HUES64 (cell line): Measurements from ENCODE around the gene RAB11A. TPM values are rescaled to one million over a fixed set of nuclear protein-coding genes. Genes with fewer than 3 reads are reported as not detected.

Source experiments
- H3K27ac ChIP-seq: 2 replicates; pipeline ENCODE4 v1.7.0; 2013; ENCODE audit warnings: low read depth, low read length, inconsistent platforms
- H3K27me3 ChIP-seq: 2 replicates; pipeline ENCODE4 v1.6.1; 2013; ENCODE audit warnings: mild to moderate bottlenecking, low read length; ENCODE audit not compliant: insufficient read depth
- H3K36me3 ChIP-seq: 2 replicates; pipeline ENCODE4 v1.6.1; 2013; ENCODE audit warnings: mild to moderate bottlenecking, low read length; ENCODE audit not compliant: insufficient read depth
- H3K4me1 ChIP-seq: 2 replicates; pipeline ENCODE4 v1.6.1; 2013; ENCODE audit warnings: mild to moderate bottlenecking, low read length, moderate library complexity; ENCODE audit not compliant: insufficient read depth
- H3K4me3 ChIP-seq: 2 replicates; pipeline ENCODE4 v1.5.1; 2013; ENCODE audit warnings: mild to moderate bottlenecking, low read length, moderate library complexity
- H3K9ac ChIP-seq: 2 replicates; pipeline ENCODE4 v1.6.1; 2013; ENCODE audit warnings: mild to moderate bottlenecking, low read depth, low read length
- H3K9me3 ChIP-seq: 2 replicates; pipeline ENCODE4 v1.6.1; 2013; ENCODE audit warnings: low read depth, low read length; ENCODE audit not compliant: insufficient read depth
- WGBS: fragments of 150-250, 120-280 bp; methylation state at CpG from one replicate; pipeline ENCODE4 v1.1.7; 2013; ENCODE audit warnings: missing lambda C conversion rate; 5-methylcytosine and 5-hydroxymethylcytosine counted together
- polyA plus RNA-seq, 2 experiments: library from polyadenylated mRNA; stranded (reverse); fragments of 50-300 nt; gene quantifications; one replicate each; pipeline ENCODE4 v1.2.3, GENCODE V29; 2013

Gene RAB11A
- 197 TPM for polyA plus RNA-seq (2013, experiment 1 of 2)
- 204 TPM for polyA plus RNA-seq (2013, experiment 2 of 2)

- peaks cover 13% of the 10 kb centered on the region for H3K4me1 ChIP-seq
- 0 out of 2 replicates have a peak, but pooled peaks cover 6% of the 10 kb centered on the region for H3K36me3 ChIP-seq
- H3K9ac ChIP-seq = peak within 1 kb of the TSS; percentile 86
- no peaks in the 10 kb centered on the region for H3K9me3 ChIP-seq
- H3K27ac ChIP-seq = peak within 1 kb of the TSS; percentile 89
- peak within 1 kb of the TSS; percentile 81 for H3K4me3 ChIP-seq
- no peaks in the 10 kb centered on the region for H3K27me3 ChIP-seq
- under 1% methylated on average over 62 of the region's 62 CpGs for WGBS
These were observed at the start of gene RAB11A for GRCh38 chr15:65869126-65869953. Gene RAB11A, plus strand, starts transcription at chr15:65869491. Its CDS starts 95 bp downstream, at chr15:65869586.

- 92% methylated on average over 3 of the region's 3 CpGs for WGBS
- Histone ChIP-seq H3K4me3 (no peak overlapping the region), H3K9ac (no peak overlapping the region), H3K4me1 (peaks cover 3% of the 10 kb centered on the region; the same call in 1 of the 2 replicates), H3K27me3 (no peaks in the 10 kb centered on the region), H3K27ac (no peak overlapping the region), H3K36me3 (no peaks in the 10 kb centered on the region), H3K9me3 (no peaks in the 10 kb centered on the region)
These were observed 49.7 kb upstream of the RAB11A start for GRCh38 chr15:65819563-65819960.

DNA sequence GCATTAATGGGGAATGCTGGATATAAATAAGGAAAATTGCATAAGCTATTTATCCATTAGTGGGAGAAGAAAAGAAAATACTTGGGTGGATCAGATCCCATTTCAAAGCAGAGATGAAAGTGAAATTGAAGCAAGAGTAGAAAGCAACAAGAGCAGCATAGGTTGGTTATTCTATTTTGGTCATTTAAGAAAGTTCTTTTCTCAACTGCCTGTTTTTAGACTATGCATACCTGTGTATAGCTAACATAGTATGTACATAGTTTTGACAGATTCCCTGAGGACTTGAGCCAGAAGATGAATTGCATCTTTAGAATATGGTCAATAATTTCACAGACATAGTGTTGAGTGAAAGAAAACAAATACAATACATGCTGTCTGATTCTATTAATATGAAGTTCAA, 48.2 kb upstream of the RAB11A start:
- H3K27ac ChIP-seq = no peak overlapping the region
- no peaks in the 10 kb centered on the region for H3K27me3 ChIP-seq

DNA sequence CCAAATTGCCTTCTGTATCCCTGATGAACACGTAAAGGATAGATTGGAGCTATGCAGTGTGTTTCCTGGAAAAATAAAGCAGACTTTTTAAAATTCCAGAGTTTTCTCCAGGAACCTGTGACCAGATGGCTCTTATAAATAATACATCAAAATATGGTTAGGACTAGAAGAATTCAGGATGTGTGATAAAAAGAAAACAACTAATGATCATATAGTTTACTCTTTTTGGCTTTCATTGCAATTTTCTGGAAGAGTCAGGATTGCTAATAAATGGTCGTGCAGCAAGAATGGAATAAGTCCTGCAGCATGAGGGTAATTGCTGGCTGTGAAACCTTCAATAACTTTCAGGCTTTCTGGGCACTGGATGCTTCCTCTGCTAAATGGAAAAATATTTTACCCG, 47.0 kb upstream of the RAB11A start:
- Histone ChIP-seq H3K27ac (no peak overlapping the region), H3K9me3 (no peaks in the 10 kb centered on the region), H3K27me3 (no peaks in the 10 kb centered on the region), H3K9ac (no peak overlapping the region), H3K4me1 (peaks cover 15% of the 10 kb centered on the region), H3K4me3 (no peak overlapping the region), H3K36me3 (no peaks in the 10 kb centered on the region)
- WGBS = 93% methylated on average over 3 of the region's 3 CpGs

More for the DNA sequence above, 48.2 kb upstream of the RAB11A start:
- H3K9me3 ChIP-seq = no peaks in the 10 kb centered on the region
- no peak overlapping the region for H3K9ac ChIP-seq
- H3K36me3 ChIP-seq = no peaks in the 10 kb centered on the region
- peaks cover 9% of the 10 kb centered on the region for H3K4me1 ChIP-seq
- H3K4me3 ChIP-seq = no peak overlapping the region

- no peak overlapping the region for H3K4me3 ChIP-seq
- no peaks in the 10 kb centered on the region for H3K27me3 ChIP-seq
- peaks cover 16% of the 10 kb centered on the region for H3K4me1 ChIP-seq
- no peak overlapping the region for H3K27ac ChIP-seq
- H3K9me3 ChIP-seq = no peaks in the 10 kb centered on the region
- 63% methylated on average over 7 of the region's 7 CpGs for WGBS
- H3K36me3 ChIP-seq = no peaks in the 10 kb centered on the region
- no peak overlapping the region for H3K9ac ChIP-seq
These were observed 45.1 kb upstream of the RAB11A start for GRCh38 chr15:65824031-65824743.

DNA sequence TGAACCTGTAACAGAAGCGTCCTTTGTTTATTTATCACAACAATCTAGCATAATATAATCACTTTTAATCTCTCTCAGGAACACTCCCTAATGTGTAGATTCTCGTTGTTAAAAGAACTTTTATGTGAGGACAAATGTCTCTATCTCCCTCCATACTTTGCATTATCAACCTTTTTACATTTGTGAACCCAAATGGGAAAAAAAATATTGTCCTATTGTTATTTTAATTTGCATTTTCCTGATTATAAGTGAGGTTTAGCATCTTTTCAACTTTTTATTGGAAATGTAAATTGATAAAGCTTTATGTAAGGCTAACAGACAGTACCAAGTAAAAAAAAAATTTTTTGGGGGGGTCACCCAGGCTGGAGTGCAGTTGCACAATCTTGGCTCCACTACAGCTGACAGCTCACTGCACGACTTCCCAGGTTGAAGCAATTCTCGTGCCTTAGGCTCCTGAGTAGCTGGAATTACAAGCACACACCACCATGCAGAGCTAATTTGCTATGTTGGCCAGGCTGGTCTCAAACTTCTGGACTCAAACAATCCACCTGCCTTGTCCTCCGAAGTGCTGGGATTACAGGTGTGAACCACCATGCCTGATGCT, 44.2 kb upstream of the RAB11A start:
- no peak overlapping the region for H3K4me3 ChIP-seq
- no peak overlapping the region for H3K27ac ChIP-seq
- 92% methylated on average over 4 of the region's 5 CpGs for WGBS
- no peak overlapping the region for H3K9ac ChIP-seq
- H3K9me3 ChIP-seq = no peaks in the 10 kb centered on the region
- H3K36me3 ChIP-seq = no peaks in the 10 kb centered on the region
- no peaks in the 10 kb centered on the region for H3K27me3 ChIP-seq
- H3K4me1 ChIP-seq = peaks cover 16% of the 10 kb centered on the region

DNA sequence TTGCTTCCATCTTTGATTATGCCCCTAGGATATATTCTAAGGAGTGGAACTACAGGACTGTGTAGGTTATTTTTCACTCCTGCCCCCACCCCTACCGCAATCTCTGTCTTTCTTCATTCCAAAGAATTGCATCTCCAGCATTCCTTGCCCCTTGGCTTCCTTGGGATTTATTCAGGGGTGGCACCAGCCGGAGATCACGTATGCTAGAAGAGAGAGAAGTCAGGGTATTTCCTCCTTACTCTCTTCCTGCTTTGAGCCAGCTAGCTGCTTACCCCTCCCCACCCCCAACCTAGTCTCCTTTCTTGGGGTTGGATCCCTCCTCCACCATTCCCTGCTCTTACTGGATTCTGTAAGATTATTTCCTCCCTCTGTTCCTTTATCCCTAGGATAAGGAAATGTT, 42.2 kb upstream of the RAB11A start:
- 55% methylated on average over 3 of the region's 3 CpGs for WGBS
- peaks cover 16% of the 10 kb centered on the region for H3K4me1 ChIP-seq

GRCh38 chr15:65828585-65828984, 40.7 kb upstream of the RAB11A start:
- Histone ChIP-seq H3K4me1 (peaks cover 27% of the 10 kb centered on the region), H3K36me3 (no peaks in the 10 kb centered on the region), H3K9me3 (no peaks in the 10 kb centered on the region), H3K4me3 (no peak overlapping the region), H3K27ac (no peak overlapping the region), H3K9ac (no peak overlapping the region), H3K27me3 (no peaks in the 10 kb centered on the region)
- 92% methylated on average over 2 of the region's 2 CpGs for WGBS

More for the DNA sequence above, 42.2 kb upstream of the RAB11A start:
- Histone ChIP-seq H3K27ac (no peak overlapping the region), H3K9ac (no peak overlapping the region), H3K27me3 (no peaks in the 10 kb centered on the region), H3K4me3 (no peak overlapping the region), H3K9me3 (no peaks in the 10 kb centered on the region), H3K36me3 (no peaks in the 10 kb centered on the region)

DNA sequence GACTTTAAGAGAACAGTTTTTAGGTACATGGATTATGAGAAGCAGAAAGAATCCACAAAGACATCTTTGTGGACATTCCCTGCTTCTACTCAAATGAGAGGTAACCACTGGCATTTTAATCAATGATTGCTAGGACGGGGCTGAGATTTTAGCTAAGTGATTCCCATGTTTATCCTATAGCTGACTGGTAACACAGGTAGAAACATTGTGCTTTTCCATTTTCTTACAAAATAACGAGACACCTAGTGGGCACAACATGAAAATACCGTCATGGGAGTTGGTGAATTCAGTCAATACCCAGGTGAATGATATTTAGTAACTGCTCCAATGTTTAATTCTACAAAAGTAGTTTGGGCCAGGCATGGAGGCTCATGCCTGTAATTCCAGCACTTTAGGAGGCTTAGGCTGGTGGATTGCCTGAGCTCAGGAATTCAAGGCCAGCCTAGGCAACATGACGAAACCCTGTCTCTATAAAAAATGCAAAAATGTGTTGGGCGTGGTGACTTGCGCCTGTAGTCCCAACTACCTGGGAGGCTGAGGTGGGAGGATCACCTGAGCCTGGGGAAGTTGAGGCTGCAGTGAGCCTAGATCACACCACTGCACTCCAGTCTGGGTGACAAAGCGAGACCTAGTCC, 40.0 kb upstream of the RAB11A start:
- peaks cover 34% of the 10 kb centered on the region for H3K4me1 ChIP-seq
- no peaks in the 10 kb centered on the region for H3K36me3 ChIP-seq
- no peak overlapping the region for H3K9ac ChIP-seq
- H3K9me3 ChIP-seq = no peaks in the 10 kb centered on the region
- no peaks in the 10 kb centered on the region for H3K27me3 ChIP-seq
- no peak overlapping the region for H3K4me3 ChIP-seq
- no peak overlapping the region for H3K27ac ChIP-seq
- 80% methylated on average over 7 of the region's 7 CpGs for WGBS

DNA sequence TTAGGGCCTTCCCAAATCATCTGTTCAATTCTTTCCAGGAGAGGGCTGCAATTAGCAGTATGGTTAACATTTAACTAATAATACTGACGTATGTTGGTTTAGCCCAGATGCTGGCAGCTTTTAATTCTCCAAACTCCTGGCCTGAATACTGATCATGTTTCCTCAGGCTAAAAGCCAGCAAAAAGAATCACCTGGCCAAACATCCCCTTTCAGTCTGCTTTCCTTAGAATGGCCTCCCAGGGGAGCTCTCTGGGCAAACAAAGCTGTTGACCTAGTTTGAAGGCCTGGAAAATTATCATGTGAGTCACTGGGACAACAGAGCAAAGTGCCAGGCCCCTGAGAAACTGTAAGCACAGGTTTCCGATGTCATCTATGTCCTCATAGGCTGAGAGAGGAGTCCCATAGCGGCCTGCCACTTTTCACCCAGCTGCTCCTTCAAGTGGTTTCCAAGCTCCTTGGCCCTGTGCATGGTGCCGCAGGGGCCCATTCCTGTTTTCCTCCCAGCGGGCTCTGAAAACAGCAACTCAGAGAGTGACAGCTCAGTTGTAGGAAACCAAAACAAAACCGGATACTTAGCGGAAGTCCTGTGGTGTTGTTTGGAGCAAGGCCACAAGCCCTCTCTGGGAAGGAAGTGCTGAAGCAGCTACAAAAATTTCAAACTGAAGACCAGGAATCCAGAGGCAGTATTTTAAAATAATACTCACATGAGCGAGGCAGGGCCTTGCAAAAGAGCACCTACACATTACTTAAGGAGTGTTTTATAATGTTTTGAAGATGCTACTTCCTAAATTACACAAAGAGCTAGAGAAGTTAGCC, 36.5 kb upstream of the RAB11A start:
- WGBS = 7% methylated on average over 7 of the region's 8 CpGs
- H3K9me3 ChIP-seq = no peaks in the 10 kb centered on the region
- no peaks in the 10 kb centered on the region for H3K27me3 ChIP-seq
- no peaks in the 10 kb centered on the region for H3K36me3 ChIP-seq
- H3K27ac ChIP-seq = peak overlapping the region; percentile 95
- peak overlapping the region; percentile 33; the same call in 1 of the 2 replicates for H3K9ac ChIP-seq
- H3K4me1 ChIP-seq = peaks cover 20% of the 10 kb centered on the region
- H3K4me3 ChIP-seq = peak overlapping the region; percentile 14
